GM19438 (cell line): Measurements from ENCODE around the gene IPPK.
"Not testable (repeated sequence)": the region's sequence is repeated elsewhere in the genome, so short reads cannot be mapped to it uniquely, and the experiment has no call there.

Experiments used
- ATAC-seq: cut with Tn5 transposase; IDR thresholded peaks from one replicate; pipeline ENCODE4 v1.9.1; 2021; ENCODE audit warnings: low read depth; ENCODE audit not compliant: unreplicated experiment

Gene IPPK

DNA sequence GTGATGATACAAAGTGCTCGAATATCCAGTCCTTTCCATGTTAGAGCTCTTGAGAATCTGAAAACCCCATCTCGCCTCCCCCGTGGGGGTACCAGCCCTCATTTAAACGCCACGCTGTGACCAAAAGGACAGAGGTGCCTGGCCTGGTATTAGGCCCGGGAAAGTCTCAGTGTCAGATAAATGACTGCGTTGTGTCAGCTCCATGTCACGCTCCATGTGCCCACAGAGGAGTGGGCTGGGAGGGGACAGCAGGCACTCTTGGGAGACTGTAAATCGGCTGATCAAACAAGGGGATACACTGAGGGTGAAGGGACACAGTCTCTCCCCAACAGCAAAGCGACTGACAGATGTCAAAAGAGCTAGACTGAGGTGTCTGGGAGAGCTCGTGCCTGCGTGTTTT lies 68.5 kb downstream of the IPPK start:
- ATAC-seq = no peak

DNA sequence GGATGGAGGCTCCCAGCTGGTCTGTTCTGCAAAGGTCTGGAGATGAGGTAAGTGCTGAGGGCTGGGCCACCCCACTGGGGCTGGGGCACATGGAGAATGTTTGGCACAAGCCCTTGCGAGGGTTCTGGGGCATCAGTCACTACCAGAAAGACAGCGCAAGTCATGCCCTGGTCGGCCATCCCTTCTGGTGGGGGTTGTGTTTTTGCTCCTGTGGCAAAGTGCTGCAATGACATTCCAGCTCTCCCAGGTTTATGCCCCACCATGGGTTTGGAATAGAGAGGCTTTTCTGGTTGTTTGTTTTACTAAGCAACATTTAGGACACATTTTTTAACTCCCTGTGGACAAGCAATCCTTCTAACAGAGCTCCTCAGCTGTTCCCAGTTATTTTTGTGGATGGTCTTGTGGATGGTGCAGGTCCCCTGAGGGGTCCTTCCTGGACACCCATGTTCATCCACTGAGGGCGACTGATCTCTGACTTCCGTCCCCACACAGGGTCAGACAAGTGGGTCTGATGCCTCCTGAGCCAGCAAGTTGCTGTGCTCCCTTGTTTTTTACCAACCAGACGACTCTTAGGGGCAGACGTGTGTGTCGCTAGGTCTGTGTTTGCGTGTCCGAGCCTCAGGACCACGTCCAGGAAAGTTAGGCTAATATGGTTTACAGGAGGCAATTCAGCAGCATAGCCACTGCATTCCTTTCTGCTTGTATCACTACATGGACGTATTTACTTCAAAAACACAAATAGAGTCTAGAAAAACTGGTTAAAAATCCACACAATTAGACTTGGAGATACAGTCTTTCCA lies 69.3 kb downstream of the IPPK start:
- ATAC-seq = no peak

DNA sequence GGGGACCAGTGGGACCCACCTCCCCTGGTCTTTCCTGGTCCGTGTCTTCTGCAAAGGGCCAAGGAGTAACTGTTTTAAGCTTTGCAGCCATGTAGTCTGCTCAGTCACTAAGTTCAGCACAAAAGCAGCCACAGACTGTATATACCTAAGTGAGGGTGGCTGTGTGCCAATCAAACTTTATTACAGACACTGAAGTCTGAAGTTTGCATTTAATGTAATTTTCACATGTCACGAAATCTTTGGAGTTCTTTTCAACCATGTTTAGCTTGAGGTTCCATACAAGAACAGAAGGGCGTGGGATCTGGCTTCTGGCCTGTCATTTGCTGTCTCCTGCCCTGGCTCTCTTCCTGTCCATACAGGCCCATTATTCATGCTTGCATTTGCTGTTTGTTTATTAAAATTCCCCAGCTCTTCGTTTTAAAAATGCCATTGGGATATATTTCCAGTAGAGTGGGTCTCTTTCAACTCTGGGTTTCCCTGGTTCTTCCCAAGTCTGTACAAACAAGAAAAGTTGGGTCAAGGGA lies 69.9 kb downstream of the IPPK start:
- no peak for ATAC-seq

DNA sequence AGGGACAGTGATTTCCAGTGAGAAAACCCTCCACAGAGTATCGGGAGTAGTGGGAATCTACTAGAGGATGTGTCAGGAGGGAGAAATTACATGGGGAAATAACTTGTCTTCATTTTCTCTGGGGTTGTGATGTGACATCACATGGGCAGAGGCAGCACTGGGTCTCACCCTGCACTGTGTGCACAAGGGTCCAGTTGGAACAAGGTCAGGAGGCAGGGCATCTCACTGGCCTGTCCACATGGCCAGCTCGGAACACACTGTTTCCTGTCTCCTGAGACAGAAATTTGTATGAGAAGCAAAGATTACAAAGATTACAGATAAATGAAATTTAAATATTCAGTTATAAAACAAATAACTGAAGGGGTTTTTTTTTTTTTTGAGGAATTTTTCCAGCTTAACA lies 71.5 kb downstream of the IPPK start:
- ATAC-seq = no peak

DNA sequence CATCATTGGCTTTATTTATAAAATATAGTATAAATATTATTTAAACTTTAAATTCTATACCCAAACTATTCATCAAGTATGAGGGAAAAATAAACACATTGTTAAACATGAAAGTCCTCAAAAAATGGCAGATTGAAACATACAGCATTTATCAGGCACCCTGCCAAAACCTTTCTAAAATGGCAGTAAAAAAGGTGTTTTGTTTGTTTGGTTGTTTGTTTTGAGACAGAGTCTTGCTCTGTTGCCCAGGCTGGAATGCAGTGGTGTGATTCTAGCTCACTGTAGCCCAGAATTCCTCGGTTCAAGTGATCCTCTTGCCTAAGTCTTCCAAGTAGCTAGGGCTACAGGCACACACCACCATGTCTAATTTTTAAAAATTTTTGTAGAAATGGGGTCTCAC lies 74.0 kb downstream of the IPPK start:
- ATAC-seq = no peak

DNA sequence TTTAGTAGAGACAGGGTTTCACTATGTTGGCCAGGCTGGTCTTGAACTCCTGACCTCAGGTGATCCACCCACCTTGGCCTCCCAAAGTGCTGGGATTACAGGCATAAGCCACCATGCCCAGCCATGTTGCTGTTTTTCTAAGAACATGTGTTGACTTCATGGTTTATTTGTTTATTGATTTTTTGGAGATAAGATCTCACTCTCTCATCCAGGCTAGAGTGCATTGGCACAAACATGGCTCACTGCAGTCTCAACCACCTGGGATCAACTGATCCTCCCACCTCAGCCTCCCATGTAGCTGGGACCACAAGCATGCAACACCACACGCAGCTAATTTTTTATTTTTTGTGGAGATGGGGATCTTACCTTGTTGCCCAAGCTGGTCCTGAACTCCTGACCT lies 74.9 kb downstream of the IPPK start:
- not testable (repeated sequence) for ATAC-seq

DNA sequence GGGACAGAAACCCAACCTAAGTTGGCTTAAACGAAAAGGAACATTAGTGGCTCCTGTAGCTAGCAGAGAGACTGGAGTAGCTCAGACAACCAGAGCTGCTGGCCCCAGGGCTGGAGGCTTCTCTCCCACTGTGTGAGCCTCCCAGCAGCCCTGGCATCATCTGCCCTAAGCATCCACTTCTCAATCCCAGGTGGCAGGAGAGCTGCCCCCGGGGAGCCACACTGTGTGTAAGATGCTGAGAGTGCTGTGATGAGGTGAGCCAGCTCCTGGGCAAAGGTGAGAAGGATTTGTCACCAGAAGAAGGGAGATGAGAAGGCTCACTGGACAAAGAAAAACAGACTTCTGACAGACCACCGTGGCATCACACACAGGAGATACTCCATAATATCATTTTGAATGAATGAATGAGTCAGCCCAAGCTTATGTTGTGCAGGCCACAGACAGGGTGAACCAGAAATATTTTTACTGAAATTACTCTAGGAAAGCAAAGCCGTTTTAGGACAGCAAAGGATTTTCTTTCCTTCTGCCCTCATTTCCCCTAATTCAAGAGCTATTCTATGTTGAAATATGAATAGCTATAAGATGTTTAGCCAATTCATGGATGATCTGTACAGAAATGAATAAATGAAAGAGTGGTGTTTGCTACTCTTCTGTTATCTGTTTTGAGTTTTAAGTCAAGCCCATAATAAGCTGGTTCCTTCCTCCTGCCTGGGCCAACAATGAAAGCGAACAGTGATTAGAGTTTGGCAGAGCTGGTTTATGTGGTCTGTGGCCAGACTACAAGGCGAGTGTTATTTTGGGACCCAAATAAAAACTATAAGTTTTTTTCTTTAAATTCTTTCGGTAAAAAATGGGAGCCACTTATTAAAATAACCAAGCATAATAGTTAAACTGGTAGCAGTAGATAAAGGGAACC lies 76.7 kb downstream of the IPPK start:
- no peak for ATAC-seq

DNA sequence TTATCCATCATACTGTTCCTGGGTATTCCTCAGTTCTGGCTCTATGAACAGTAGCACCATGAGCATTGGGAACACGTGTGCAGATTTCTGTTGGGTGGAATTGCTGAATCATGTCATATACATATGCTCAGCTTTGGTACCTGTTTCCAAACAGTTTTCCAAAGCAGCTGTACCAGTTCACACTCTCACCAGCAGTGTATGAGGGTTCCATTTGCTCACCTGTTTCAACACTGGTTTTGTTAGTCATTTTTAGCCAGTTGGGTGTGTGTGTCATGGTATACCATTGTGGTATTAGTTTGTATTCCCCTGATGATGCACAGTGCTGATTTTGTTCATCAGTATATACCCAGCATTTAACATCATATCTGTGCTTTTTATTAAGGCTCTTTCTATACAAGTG lies 77.4 kb downstream of the IPPK start:
- no peak for ATAC-seq

DNA sequence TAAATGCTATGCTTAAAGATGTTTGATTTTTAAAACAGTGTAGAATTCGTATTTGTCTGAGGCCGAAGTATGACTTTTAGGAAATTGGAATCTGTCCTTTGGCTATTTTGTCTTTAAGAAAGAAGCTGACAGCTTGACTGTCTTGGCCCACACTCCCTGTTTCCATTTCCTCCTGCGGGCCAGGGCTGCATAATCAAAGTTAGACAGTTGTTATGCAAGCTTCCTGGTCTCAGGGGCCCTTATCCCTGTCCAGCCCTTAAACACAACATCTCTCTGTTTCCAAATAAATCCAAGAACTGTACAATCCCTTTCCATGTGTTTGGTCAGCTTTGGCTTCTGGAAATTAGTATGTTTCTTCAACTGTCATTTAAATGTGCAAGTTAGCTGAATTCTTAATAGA lies 79.6 kb downstream of the IPPK start:
- ATAC-seq = no peak

DNA sequence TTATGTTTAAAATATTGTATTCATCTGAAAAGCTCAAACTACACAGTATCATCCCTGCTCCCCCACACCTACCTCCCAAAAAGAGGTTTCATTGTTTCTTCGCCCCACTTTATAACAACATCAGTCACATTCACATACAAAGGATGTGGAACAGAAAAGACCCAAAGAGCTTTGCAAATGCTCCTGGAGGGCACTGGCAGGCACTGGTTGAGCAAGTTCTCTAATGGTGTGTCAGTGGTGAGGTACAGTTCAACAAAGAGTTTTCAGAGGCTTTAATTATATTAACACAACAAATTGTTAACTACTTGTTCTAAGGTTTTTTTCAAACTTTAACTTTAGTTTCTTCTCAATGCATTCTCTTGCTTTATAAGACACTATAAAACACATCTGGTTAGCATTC lies 80.0 kb downstream of the IPPK start:
- no peak for ATAC-seq

DNA sequence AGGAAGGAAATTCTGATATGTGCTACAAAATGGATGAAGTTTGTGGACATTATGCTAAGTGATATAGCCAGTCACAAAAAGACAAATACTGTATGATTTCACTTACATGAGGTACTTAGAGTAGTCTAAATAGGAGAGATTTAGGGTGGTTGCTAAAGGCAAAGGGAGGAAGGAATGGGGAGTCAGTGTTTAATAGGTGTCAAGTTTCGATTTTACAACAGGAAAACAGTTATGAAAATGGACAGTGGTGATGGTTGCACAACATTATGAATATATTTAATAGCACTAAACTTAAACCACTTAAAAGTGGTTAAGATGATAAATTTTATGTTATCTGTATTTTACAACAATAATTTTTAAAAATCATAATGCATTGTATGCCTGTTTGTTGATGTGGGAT lies 93.8 kb downstream of the IPPK start:
- no peak for ATAC-seq

DNA sequence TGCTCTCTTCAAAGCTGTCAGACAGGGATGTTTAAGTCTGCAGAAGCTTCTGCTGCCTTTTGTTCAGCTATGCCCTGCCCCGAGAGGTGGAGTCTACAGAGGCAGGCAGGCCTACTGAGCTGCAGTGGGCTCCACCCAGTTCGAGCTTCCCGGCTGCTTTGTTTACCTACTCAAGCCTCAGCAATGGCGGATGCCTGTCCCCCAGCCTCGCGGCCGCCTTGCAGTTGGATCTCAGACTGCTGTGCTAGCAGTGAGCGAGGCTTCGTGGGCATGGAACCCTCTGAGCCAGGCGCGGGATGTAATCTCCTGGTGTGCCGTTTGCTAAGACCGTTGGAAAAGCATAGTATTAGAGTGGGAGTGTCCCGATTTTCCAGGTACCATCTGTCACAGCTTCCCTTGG lies 96.3 kb downstream of the IPPK start:
- ATAC-seq = not testable (repeated sequence)

DNA sequence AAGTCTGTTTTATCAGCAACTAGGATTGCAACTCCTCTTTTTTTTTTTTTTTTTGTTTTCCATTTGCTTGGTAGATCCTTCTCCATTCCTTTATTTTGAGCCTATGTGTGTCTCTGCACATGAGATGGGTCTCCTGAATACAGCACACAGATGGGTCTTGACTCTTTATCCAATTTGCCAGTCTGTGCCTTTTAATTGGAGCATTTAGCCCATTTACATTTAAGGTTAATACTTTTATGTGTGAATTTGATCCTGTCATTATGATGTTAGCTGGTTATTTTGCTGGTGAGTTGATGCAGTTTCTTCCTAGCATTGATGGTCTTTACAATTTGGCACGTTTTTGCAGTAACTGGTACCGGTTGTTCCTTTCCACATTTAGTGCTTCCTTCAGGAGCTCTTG lies 98.1 kb downstream of the IPPK start:
- ATAC-seq = not testable (repeated sequence)

DNA sequence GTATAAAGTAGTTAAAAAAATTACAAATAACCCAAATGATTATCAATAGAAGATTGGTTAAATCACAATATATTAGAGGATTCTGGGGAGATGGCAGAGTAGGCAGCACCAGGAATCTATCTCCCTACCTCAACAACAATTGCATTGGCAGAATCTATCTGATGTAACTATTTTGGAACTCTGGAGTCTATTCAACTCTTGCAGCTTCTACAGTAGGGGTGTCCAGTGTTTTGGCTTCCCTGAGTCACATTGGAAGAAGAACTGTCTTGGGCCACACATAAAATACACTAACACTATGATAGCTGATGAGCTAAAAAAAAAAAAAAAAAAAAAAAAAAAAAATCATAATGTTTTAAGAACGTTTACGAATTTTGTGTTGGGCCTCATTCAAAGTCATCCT lies 104.9 kb downstream of the IPPK start:
- no peak for ATAC-seq

DNA sequence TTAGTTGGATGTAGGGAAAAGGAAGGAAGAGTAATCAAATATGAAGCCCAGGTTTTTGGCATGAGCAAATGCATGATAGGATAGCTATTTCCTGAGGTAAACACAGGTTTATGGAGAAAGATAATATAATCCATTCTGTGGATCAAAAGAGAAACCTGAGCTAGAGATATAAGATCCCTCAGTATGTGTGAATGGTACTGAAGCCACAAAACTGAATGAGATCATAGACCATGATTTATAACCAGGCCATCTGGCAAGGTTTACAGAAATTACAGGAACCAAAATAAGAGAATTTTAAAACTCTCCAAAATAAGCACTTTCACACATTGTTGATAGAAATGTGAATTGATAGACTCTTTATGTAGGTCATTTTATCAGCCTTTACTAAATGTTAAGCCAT lies 105.4 kb downstream of the IPPK start:
- no peak for ATAC-seq
